ENCODE measurements around the gene GREB1.
A peak's percentile ranks its signal among the peaks of the same experiment; 100 is the strongest.

The GREB1 gene

DNA sequence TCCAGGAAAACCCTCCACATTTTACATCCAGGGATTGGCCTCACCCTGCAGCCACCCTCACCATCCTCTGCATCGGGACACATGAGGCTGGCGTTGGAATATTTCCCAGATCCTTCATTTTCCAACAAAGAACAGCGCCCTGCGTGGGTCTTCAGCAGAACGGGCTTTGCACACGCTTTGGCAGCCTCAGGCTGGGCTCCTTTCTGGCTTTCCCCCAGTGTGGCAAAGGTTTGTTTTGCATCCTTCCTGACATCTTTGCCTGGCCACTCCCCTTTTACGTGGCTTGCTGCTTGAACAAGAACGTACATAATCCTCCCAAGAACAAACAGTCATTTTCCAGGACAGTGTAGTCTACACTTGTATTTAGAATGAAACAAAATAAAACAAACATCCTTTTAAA, 25.6 kb upstream of the GREB1 start:
- DNase-seq (ENCODE audit: low spot score): peak; percentile 39

GRCh38 chr2:11509657-11510360, 24.0 kb upstream of the GREB1 start:
- no peak for DNase-seq (ENCODE audit: low spot score)

DNA sequence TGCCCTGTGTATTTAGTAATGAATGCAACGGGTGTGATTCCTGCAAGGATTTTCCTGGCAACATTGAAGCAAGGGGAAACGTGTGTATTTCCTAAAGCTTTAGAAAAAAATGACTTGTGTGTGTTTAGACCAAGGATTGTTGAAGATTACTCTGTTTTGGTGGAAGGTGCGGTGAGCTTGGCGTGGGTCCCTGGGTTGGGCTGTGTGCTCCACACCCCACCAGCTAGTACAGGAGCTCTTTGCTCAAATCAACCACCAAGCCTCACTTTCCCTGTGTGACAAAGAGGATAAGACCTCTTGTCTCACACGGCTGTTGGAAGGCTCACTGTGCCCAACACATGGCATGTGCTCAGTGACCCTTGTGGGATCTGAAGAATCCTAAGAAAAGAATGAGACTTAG, 21.4 kb upstream of the GREB1 start:
- no peak for DNase-seq (ENCODE audit: low spot score)

- DNase-seq (ENCODE audit: low spot score): no peak
These were observed 20.5 kb upstream of the GREB1 start for GRCh38 chr2:11513319-11513718.

GRCh38 chr2:11514081-11514730, 19.6 kb upstream of the GREB1 start:
- DNase-seq (ENCODE audit: low spot score): no peak

DNA sequence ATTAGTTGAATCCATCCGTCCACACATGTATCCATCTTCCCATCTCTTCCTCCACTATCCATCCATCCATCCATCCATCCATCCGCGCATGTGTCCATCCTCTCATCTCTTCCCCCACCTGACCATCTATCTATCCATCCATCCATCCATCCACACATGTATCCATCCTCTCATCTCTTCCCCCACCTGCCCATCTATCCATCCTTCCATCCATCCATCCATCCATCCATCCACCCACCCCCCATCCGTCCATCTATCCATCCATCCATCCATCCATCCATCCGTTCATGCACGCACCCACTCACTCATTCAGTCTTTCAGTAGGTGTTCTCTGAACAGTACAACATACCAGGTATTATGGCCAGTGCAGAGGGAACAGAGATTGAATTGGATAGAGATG, 18.9 kb upstream of the GREB1 start:
- no peak for DNase-seq (ENCODE audit: low spot score)

DNA sequence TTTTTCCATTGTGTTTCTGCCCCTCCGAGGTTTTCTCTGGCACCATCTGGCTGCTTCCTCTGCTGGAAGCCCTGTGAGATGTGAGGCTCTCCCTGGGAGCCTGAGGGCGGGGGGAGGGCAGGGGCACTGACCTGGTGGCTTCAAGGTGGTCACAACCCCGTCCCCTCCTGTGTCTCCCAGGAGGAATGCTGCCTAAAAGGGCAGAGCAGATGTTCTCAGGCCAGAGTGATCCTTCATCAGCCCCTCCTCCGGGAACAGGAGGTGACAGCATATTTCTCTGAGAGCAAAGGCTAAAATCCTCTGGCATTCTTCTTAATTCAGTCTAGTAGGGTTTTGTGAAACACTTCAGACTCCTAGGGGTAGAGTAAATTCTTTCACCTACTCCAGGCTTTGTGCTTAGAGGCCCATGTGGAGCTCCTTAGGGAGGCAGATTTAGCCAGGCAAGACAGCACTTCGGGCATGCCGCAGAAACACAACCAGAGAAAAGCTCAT, 18.3 kb upstream of the GREB1 start:
- no peak for DNase-seq (ENCODE audit: low spot score)

- no peak for DNase-seq (ENCODE audit: low spot score)
These were observed 16.7 kb upstream of the GREB1 start for GRCh38 chr2:11516984-11517648.

DNA sequence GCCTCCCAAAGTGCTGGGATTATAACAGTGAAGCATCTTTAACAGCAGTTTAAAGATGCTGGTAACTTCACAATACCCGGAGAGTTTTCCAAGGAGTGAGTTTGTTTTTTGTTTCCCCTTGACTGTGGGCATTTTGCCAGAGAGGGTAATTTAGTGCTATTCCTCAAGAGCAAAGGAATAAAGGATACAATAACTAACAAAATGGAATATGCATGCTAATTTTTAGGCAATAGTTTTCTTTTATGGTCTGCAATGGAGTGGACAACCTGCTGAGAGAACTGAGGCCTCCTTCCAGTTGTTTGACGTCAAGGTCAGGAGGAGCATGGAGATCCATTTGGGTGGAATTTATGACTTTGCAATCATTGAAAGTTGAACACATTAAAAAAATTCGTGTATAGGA, 15.9 kb upstream of the GREB1 start:
- no peak for DNase-seq (ENCODE audit: low spot score)

DNA sequence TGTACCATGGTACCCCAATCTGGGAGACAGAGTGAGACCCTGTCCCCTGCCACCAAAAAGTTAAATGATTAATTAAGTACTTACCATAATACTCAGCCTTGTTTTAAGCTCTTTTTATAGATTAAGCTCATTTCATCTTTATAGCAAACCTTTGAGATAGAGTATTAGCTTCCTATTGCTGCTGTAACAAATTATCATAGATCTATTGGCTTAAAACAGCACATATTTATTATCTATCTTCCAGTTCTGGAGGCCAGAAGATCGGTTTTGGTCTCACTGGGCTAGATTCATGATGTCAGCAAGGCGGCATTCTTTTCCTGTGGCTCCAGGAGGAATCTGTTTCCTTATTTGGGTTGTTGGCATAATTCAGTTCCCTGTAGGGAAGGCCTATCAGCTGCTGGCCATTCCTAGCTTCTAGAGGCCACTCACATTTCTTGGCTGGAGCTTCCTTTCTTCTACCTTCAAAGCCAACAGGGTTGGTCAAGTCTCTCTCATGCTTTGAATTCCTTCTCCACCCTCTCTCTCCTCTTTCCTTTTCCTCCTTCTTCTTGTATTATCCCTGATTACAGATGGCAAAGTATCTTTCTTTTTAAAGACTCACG, 13.7 kb upstream of the GREB1 start:
- DNase-seq (ENCODE audit: low spot score): no peak

- DNase-seq (ENCODE audit: low spot score): no peak
These were observed 12.1 kb upstream of the GREB1 start for GRCh38 chr2:11521775-11522174.

GRCh38 chr2:11524470-11524869, 9.4 kb upstream of the GREB1 start:
- DNase-seq (ENCODE audit: low spot score): no peak

DNA sequence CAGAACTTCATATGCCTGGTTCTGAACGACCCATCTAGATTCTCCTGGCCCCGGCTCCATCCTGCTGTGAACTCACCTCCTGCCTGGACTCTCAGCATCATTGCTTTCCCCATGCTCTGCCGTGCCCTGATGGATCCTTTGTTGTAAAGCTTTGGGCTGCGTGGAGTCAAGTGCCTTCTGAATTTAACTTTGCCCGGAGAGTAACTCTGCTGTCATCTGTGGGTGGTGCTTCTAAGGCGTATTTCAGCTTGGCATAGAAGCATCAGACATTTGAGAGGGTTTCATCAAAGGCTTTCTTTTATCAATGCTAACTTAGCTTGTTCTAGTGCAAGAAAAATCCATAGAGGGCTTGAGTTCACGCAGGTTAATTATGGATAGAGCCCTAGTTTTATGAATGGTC, 8.1 kb upstream of the GREB1 start:
- peak; percentile 40 for DNase-seq (ENCODE audit: low spot score)

- DNase-seq (ENCODE audit: low spot score): no peak
These were observed 6.8 kb upstream of the GREB1 start for GRCh38 chr2:11527001-11527400.

- DNase-seq (ENCODE audit: low spot score): no peak
These were observed 5.6 kb upstream of the GREB1 start for GRCh38 chr2:11528228-11528627.

DNA sequence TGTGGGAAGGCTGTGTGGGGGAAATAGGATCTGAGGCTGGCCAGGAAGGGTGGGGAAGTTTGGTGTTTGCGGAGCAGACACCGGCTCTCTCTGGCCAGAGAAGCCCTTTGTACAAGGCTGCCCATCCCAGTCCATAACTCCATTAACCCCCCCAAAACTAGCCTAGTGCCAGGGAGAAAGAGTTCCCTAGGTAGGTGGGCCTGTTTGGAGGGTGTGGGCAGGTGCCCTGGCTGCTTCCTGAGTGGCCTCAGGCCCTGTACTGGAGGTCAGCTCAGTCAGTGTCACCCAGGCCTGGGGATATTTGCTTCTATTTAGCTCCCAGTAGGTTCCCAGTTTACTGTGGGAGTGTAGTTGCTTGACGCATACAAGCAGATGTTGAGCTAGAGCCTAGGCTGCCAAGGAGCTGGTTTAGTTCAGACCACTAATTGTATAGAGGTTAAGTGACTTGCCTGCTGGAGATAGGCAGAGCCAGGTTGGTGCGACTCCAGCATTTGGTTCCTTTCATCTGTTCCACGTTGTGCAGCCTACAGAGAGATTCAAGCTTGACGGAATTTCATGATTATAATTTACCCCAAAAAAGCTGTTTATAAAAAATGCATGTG, 2.9 kb upstream of the GREB1 start:
- DNase-seq (ENCODE audit: low spot score): no peak

- no peak for DNase-seq (ENCODE audit: low spot score)
These were observed 1.3 kb upstream of the GREB1 start for GRCh38 chr2:11532416-11533055.

GRCh38 chr2:11534071-11534745, 363 bp downstream of the GREB1 start:
- no peak for DNase-seq (ENCODE audit: low spot score)

DNA sequence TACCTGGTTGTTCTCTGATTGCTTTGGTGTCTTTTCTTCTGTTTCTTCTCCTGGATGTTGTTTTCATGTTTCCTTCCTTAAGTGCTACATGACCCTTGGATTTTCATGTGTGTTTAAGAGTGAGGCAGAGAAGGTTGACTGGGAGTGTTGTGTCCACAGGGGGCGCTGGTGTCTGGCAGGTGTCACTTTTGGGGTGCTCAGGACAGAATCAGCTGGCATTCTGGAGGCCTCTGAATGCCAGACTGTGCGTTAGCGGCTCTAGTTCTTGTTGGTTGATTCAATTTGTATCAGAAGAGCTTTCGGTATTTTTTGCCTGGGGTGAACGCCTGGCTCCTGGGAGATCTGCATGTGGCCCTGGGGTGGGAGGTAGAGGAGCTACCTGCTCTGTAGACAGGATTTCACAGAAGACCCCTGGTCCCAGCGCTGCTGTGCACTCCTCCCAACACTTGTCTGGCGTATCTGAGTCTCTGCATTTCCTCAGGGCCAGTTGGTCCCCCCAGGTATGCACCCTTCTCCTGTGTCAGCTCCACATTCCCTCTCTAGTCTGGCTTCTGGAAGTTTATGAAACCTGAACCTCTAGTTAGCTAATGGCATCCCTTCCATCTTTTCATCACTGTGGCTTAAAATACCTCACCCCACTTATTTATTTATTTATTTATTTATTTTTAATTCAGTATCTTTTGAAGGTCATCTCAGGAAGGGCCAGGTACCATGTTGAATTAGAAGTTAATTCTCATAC, 1.1 kb downstream of the GREB1 start:
- DNase-seq (ENCODE audit: low spot score): no peak

- DNase-seq (ENCODE audit: low spot score): no peak
These were observed 2.1 kb downstream of the GREB1 start for GRCh38 chr2:11535899-11536344.

GRCh38 chr2:11537951-11538350, 4.1 kb downstream of the GREB1 start:
- DNase-seq (ENCODE audit: low spot score): no peak

Measured in putamen (tissue), 1 donor.